GM13976 (cell line): ENCODE results near the gene XPNPEP2.

Experiments used
- DNase-seq: peaks from one replicate; pipeline ENCODE4 v3.0.0; 2012; ENCODE audit warnings: low spot score
- CTCF ChIP-seq: IDR thresholded peaks from 2 replicates; pipeline ENCODE4 v1.5.1; 2012; ENCODE audit warnings: borderline replicate concordance, mild to moderate bottlenecking; ENCODE audit not compliant: insufficient read depth; ENCODE audit errors: extremely low read depth, missing control alignments, control extremely low read depth
- in situ Hi-C: fragments of 300-500 bp; cut with MboI; formaldehyde crosslinking; loops from one replicate; pipeline ENCODE4 v1.12.0; 2022; ENCODE audit warnings: low sequenced_read_pairs, mixed read lengths, inconsistent platforms; ENCODE audit not compliant: unreplicated experiment

XPNPEP2 gene

GRCh38 chrX:129738466-129739308 is at the start of gene XPNPEP2:
XPNPEP2 (plus strand) TSS chrX:129738979; CDS start chrX:129739214, 235 bp downstream.
- DNase-seq = no peak
- in situ Hi-C loops = no loop called here
- TF ChIP-seq CTCF = no peak

GRCh38 chrX:129689796-129690195 is 49.0 kb upstream of the XPNPEP2 start:
- in situ Hi-C loops = no loop called here
- no peak for TF ChIP-seq CTCF
- DNase-seq = no peak

GRCh38 chrX:129690435-129690834 is 48.3 kb upstream of the XPNPEP2 start:
- no peak for TF ChIP-seq CTCF
- in situ Hi-C loops = no loop called here
- no peak for DNase-seq

- in situ Hi-C loops = no loop called here
- no peak for DNase-seq
- no peak for TF ChIP-seq CTCF
Observed at GRCh38 chrX:129693354-129693753, 45.4 kb upstream of the XPNPEP2 start.

GRCh38 chrX:129694805-129695204 is 44.0 kb upstream of the XPNPEP2 start:
- no peak for DNase-seq
- in situ Hi-C loops = no loop called here
- no peak for TF ChIP-seq CTCF

- no peak for DNase-seq
- in situ Hi-C loops = no loop called here
- no peak for TF ChIP-seq CTCF
Observed at GRCh38 chrX:129695535-129695934, 43.2 kb upstream of the XPNPEP2 start.
